ENCODE measurements around the gene TSHZ2. TPM values are rescaled to one million over a fixed set of nuclear protein-coding genes. Genes with fewer than 3 reads are reported as not detected.

Gene TSHZ2
- total and polyA plus RNA-seq, 2 experiments from 2014 or later = 1.1 to 5.2 TPM

DNA sequence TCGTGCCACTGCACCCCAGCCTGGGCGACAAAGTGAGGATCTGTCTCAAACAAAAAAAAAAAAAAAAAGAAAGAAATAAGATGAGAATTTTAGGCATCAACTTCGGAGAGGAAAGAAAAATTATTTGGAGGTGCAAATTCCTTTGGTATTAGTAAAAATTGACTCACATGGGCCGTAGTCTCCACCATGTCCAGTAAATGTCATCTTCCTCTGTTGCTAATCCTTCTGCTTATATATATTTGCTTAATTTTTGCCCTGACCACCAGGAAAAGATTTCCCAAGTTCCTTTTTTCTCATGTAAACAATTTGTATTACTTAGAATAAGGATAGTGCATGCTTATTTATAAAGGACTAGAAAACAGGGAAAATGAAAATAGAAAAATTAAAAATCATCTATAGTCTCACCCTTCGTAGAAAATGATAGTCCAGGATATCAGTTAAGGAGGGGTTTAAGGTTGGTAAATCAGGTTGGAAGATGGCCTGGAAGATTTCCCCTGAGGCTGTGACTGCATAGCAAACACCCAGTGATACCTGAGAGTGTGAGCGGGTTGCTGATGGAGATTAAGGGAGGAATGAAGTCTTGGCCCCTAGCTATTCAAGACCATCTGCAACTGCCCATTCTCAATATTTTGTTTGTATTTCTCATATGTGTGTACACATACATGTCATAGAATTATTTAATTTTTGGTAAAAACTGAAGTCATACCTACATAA lies 380.7 kb downstream of the TSHZ2 start:
- Histone ChIP-seq H3K4me2 (no peak overlapping the region), H3K9me2 (replicated peaks; ENCODE audit: insufficient read depth) (no peaks in the 10 kb centered on the region), H3K4me3 (no peak overlapping the region), H3K36me3 (replicated peaks; ENCODE audit: insufficient read depth, low read depth) (no peaks in the 10 kb centered on the region), H4K20me1 (ENCODE audit: insufficient read depth, poor library complexity, severe bottlenecking) (no peaks in the 10 kb centered on the region), H3K27me3 (no peaks in the 10 kb centered on the region), H2AFZ (no peak overlapping the region), H3K9me3 (ENCODE audit: low read depth) (no peaks in the 10 kb centered on the region), H3K27ac (no peak overlapping the region), H3K4me1 (ENCODE audit: insufficient read depth) (no peaks in the 10 kb centered on the region), H3K79me2 (no peaks in the 10 kb centered on the region)
- DNase-seq (ENCODE audit: low spot score) = no peak
- no peak for TF ChIP-seq EZH2phosphoT487 (IDR thresholded peaks at IDR 0.05; ENCODE audit: low read depth, severe bottlenecking, unreplicated experiment)
- no peak for TF ChIP-seq CTCF (IDR thresholded peaks at IDR 0.05; ENCODE audit: poor library complexity)
- TF ChIP-seq EZH2 (IDR thresholded peaks at IDR 0.05; ENCODE audit: borderline replicate concordance) = no peak
- 83% methylated on average over 6 of the region's 6 CpGs for WGBS (ENCODE audit: low lambda C conversion rate, missing lambda C conversion rate)

- no peaks in the 10 kb centered on the region for H3K79me2 ChIP-seq
- no peaks in the 10 kb centered on the region for H3K4me1 ChIP-seq (ENCODE audit: insufficient read depth)
- TF ChIP-seq EZH2phosphoT487 (IDR thresholded peaks at IDR 0.05; ENCODE audit: low read depth, severe bottlenecking, unreplicated experiment) (no peak), CTCF (IDR thresholded peaks at IDR 0.05; ENCODE audit: poor library complexity) (no peak), EZH2 (IDR thresholded peaks at IDR 0.05; ENCODE audit: borderline replicate concordance) (no peak)
- H3K36me3 ChIP-seq (replicated peaks; ENCODE audit: insufficient read depth, low read depth) = no peaks in the 10 kb centered on the region
- H3K27ac ChIP-seq = no peak overlapping the region
- no peak overlapping the region for H2AFZ ChIP-seq
- no peak overlapping the region for H3K4me3 ChIP-seq
- no peak overlapping the region for H3K4me2 ChIP-seq
- no peak for DNase-seq (ENCODE audit: low spot score)
- H3K27me3 ChIP-seq = no peaks in the 10 kb centered on the region
- no peaks in the 10 kb centered on the region for H3K9me3 ChIP-seq (ENCODE audit: low read depth)
- no peaks in the 10 kb centered on the region for H4K20me1 ChIP-seq (ENCODE audit: insufficient read depth, poor library complexity, severe bottlenecking)
- 87% methylated on average over 1 of the region's 1 CpG for WGBS (ENCODE audit: low lambda C conversion rate, missing lambda C conversion rate)
- H3K9me2 ChIP-seq (replicated peaks; ENCODE audit: insufficient read depth) = no peaks in the 10 kb centered on the region
These were observed 382.2 kb downstream of the TSHZ2 start for GRCh38 chr20:53354314-53354713.

DNA sequence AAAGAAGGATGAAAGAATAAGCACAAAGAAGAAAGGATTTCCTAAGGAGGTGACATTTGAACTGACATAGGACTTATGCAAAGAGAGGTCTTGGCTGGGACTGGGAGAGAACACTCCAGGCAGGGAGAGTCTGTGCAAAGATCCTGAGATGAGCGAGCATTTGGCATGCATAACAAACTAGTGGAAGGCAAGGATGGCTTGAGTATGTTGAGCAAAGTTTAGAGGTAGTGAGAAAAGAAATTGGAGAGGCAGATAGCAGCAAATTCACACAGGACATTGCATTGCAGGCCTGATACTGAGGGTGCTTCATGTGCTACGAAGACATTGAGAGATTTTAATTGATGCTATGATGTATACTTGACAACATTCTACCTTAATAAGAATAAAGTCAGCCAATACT lies 383.6 kb downstream of the TSHZ2 start:
- no peaks in the 10 kb centered on the region for H3K9me3 ChIP-seq (ENCODE audit: low read depth)
- no peak for DNase-seq (ENCODE audit: low spot score)
- H3K4me3 ChIP-seq = no peak overlapping the region
- H3K9me2 ChIP-seq (replicated peaks; ENCODE audit: insufficient read depth) = no peaks in the 10 kb centered on the region
- H3K79me2 ChIP-seq = no peaks in the 10 kb centered on the region
- WGBS (ENCODE audit: low lambda C conversion rate, missing lambda C conversion rate) = 90% methylated on average over 2 of the region's 2 CpGs
- no peaks in the 10 kb centered on the region for H3K36me3 ChIP-seq (replicated peaks; ENCODE audit: insufficient read depth, low read depth)
- no peaks in the 10 kb centered on the region for H3K27me3 ChIP-seq
- H3K27ac ChIP-seq = no peak overlapping the region
- TF ChIP-seq CTCF (IDR thresholded peaks at IDR 0.05; ENCODE audit: poor library complexity) = no peak
- TF ChIP-seq EZH2phosphoT487 (IDR thresholded peaks at IDR 0.05; ENCODE audit: low read depth, severe bottlenecking, unreplicated experiment) = no peak
- TF ChIP-seq EZH2 (IDR thresholded peaks at IDR 0.05; ENCODE audit: borderline replicate concordance) = no peak
- no peak overlapping the region for H2AFZ ChIP-seq
- no peaks in the 10 kb centered on the region for H3K4me1 ChIP-seq (ENCODE audit: insufficient read depth)
- H3K4me2 ChIP-seq = no peak overlapping the region
- no peaks in the 10 kb centered on the region for H4K20me1 ChIP-seq (ENCODE audit: insufficient read depth, poor library complexity, severe bottlenecking)
